Trophoblast cell (in vitro differentiated cells and primary cell): ENCODE data around the gene PEPD.

Source experiments
- DNase-seq, 2 donors: peaks; one replicate each; pipeline ENCODE4 v3.0.0-alpha.2; 2016
- H2AFZ ChIP-seq: 2 replicates; pipeline ENCODE4 v1.6.1; 2013; ENCODE audit warnings: low read length, moderate library complexity, mild to moderate bottlenecking; ENCODE audit not compliant: insufficient read depth, poor library complexity
- H2AK5ac ChIP-seq: 2 replicates; pipeline ENCODE4 v1.6.1; 2013; ENCODE audit warnings: mild to moderate bottlenecking, low read length
- H2BK120ac ChIP-seq: 2 replicates; pipeline ENCODE4 v1.6.1; 2013; ENCODE audit warnings: low read length, mild to moderate bottlenecking, moderate library complexity; ENCODE audit not compliant: insufficient read depth, poor library complexity
- H2BK12ac ChIP-seq: 2 replicates; pipeline ENCODE4 v1.6.1; 2013; ENCODE audit warnings: mild to moderate bottlenecking, low read length, moderate library complexity
- H2BK5ac ChIP-seq: 2 replicates; pipeline ENCODE4 v1.6.1; 2013; ENCODE audit warnings: low read length, low read depth, moderate library complexity, mild to moderate bottlenecking; ENCODE audit not compliant: poor library complexity
- H3K14ac ChIP-seq: 2 replicates; pipeline ENCODE4 v1.6.1; 2013; ENCODE audit warnings: mild to moderate bottlenecking, low read length
- H3K18ac ChIP-seq: 2 replicates; pipeline ENCODE4 v1.6.1; 2013; ENCODE audit warnings: mild to moderate bottlenecking, low read length
- H3K23ac ChIP-seq: 2 replicates; pipeline ENCODE4 v1.6.1; 2013; ENCODE audit warnings: low read length
- H3K27ac ChIP-seq: 2 replicates; pipeline ENCODE4 v1.5.1; 2013; ENCODE audit warnings: low read depth, mild to moderate bottlenecking, inconsistent platforms, low read length, moderate library complexity
- H3K27me3 ChIP-seq: 2 replicates; pipeline ENCODE4 v1.6.1; 2013; ENCODE audit warnings: inconsistent platforms, mild to moderate bottlenecking, low read length, moderate library complexity; ENCODE audit not compliant: insufficient read depth
- H3K36me3 ChIP-seq, 2 experiments: 1 replicate in 1 of 2; 2 replicates in 1 of 2; pipeline ENCODE4 v1.6.1; 2013; ENCODE audit warnings: low read length in 2 of 2, mild to moderate bottlenecking in 2 of 2, moderate library complexity in 1 of 2; ENCODE audit not compliant: insufficient read depth in 2 of 2, control insufficient read depth in 1 of 2
- H3K4ac ChIP-seq: 2 replicates; pipeline ENCODE4 v1.6.1; 2013; ENCODE audit warnings: low read depth, mild to moderate bottlenecking, low read length, moderate library complexity
- H3K4me1 ChIP-seq, 2 experiments: 1 replicate in 1 of 2; 2 replicates in 1 of 2; pipeline ENCODE4 v1.6.1; 2013; ENCODE audit warnings: low read length in 2 of 2, mild to moderate bottlenecking in 2 of 2, moderate library complexity in 1 of 2; ENCODE audit not compliant: insufficient read depth in 2 of 2, control insufficient read depth in 1 of 2
- H3K4me2 ChIP-seq: 2 replicates; pipeline ENCODE4 v1.6.1; 2013; ENCODE audit warnings: inconsistent platforms, mild to moderate bottlenecking, low read length, moderate library complexity
- H3K4me3 ChIP-seq: 2 replicates; pipeline ENCODE4 v1.5.1; 2013; ENCODE audit warnings: mild to moderate bottlenecking, low read depth, low read length, inconsistent platforms
- H3K79me1 ChIP-seq: one replicate; pipeline ENCODE4 v1.6.1; 2013; ENCODE audit warnings: low read length
- H3K79me2 ChIP-seq: 2 replicates; pipeline ENCODE4 v1.6.1; 2013; ENCODE audit warnings: low read length, mild to moderate bottlenecking; ENCODE audit not compliant: control insufficient read depth, insufficient read depth, poor library complexity
- H3K9ac ChIP-seq: 2 replicates; pipeline ENCODE4 v1.6.1; 2013; ENCODE audit warnings: mild to moderate bottlenecking, low read length
- H3K9me3 ChIP-seq: 2 replicates; pipeline ENCODE4 v1.6.1; 2013; ENCODE audit warnings: low read depth, mild to moderate bottlenecking, control low read depth, inconsistent platforms, low read length; ENCODE audit not compliant: insufficient read depth
- H4K12ac ChIP-seq: 2 replicates; pipeline ENCODE4 v1.6.1; 2013; ENCODE audit warnings: low read depth, mild to moderate bottlenecking, low read length, moderate library complexity
- H4K8ac ChIP-seq: 2 replicates; pipeline ENCODE4 v1.6.1; 2013; ENCODE audit warnings: low read depth, mild to moderate bottlenecking, low read length, moderate library complexity
- H4K91ac ChIP-seq: one replicate; pipeline ENCODE4 v1.6.1; 2013; ENCODE audit warnings: low read depth, mild to moderate bottlenecking, low read length, moderate library complexity
- WGBS: extraction: QIAGEN DNeasy Blood & Tissue Kit; methylation state at CpG from one replicate; pipeline ENCODE4 v1.1.7; 2013; ENCODE audit warnings: missing lambda C conversion rate; ENCODE audit not compliant: insufficient read length, insufficient coverage; ENCODE audit errors: extremely low coverage; 5-methylcytosine and 5-hydroxymethylcytosine counted together

The PEPD gene

DNA sequence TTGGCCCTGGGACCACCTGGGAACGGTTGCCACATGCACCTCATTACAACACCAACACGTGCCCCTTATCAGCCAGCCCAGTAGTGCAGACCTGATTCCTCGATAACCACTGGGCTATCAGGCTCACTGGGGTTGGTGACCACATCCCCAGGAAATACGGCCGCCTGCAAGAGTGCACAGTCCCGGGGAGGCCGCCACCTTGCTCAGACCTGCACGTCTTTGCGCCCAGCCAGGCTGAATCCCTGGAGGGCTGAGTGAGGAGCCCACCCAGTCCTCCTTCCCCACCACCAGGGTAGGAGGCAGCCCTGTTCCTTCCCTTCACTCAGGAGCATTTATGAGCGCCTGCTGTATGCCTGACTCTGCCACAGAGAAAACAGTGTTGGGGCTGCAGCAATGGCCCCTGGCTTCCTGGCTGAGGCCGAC lies 80.3 kb downstream of the PEPD start:
- H2BK12ac ChIP-seq = no peak overlapping the region
- WGBS = no CpG with 5 or more reads among the region's 11 CpGs
- H3K23ac ChIP-seq = no peak overlapping the region
- no peak overlapping the region for H3K9ac ChIP-seq
- no peak overlapping the region for H3K18ac ChIP-seq
- peaks cover 0 to 4% of the 10 kb centered on the region in 2 experiments for H3K36me3 ChIP-seq
- H2AFZ ChIP-seq = no peak overlapping the region
- H3K9me3 ChIP-seq = peaks cover 2% of the 10 kb centered on the region
- H3K27me3 ChIP-seq = no peaks in the 10 kb centered on the region
- DNase-seq = no peak
- H2BK120ac ChIP-seq = no peak overlapping the region
- H3K79me2 ChIP-seq = no peaks in the 10 kb centered on the region
- H3K4me3 ChIP-seq = no peak overlapping the region
- no peak overlapping the region for H2AK5ac ChIP-seq
- H3K79me1 ChIP-seq = no peaks in the 10 kb centered on the region
- no peak overlapping the region for H3K4me2 ChIP-seq
- no peak overlapping the region for H4K12ac ChIP-seq
- no peak overlapping the region for H2BK5ac ChIP-seq
- no peak overlapping the region for H3K27ac ChIP-seq
- H3K4me1 ChIP-seq = no peaks in the 10 kb centered on the region
- no peak overlapping the region for H3K14ac ChIP-seq
- no peak overlapping the region for H4K8ac ChIP-seq
- H4K91ac ChIP-seq = no peak overlapping the region
- no peak overlapping the region for H3K4ac ChIP-seq

DNA sequence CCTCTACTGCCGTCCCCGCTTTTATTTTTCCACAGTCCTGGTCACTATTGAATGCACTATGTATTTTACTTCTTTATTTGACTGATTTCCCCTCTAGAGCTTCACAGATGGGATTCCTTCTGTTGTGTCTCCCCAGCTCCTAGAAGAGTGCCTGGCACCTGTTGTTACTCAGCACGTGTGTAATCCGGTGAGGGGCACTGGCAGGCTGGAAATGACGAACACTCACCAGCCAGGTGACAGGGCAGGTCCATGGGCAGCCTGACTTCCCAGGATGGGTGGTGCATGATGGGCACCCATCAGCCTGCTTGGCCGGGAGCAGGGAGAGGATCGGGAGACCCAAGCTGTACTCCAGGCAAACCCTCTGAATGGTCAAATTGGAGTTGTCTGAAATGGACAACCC lies 80.9 kb downstream of the PEPD start:
- H3K18ac ChIP-seq = no peak overlapping the region
- no peak overlapping the region for H4K8ac ChIP-seq
- H4K12ac ChIP-seq = no peak overlapping the region
- no peak overlapping the region for H3K9ac ChIP-seq
- no peak overlapping the region for H2AFZ ChIP-seq
- H3K14ac ChIP-seq = no peak overlapping the region
- peaks cover 0 to 4% of the 10 kb centered on the region in 2 experiments for H3K36me3 ChIP-seq
- H4K91ac ChIP-seq = no peak overlapping the region
- H3K4ac ChIP-seq = no peak overlapping the region
- no peak overlapping the region for H2BK120ac ChIP-seq
- no peak overlapping the region for H3K23ac ChIP-seq
- no peaks in the 10 kb centered on the region for H3K79me1 ChIP-seq
- H3K4me3 ChIP-seq = no peak overlapping the region
- no peak overlapping the region for H3K27ac ChIP-seq
- no peak overlapping the region for H2AK5ac ChIP-seq
- no peak overlapping the region for H2BK5ac ChIP-seq
- H3K4me1 ChIP-seq = no peaks in the 10 kb centered on the region
- DNase-seq = no peak
- no peaks in the 10 kb centered on the region for H3K27me3 ChIP-seq
- peaks cover 2% of the 10 kb centered on the region for H3K9me3 ChIP-seq
- no CpG with 5 or more reads among the region's 7 CpGs for WGBS
- H3K79me2 ChIP-seq = no peaks in the 10 kb centered on the region
- no peak overlapping the region for H3K4me2 ChIP-seq
- H2BK12ac ChIP-seq = no peak overlapping the region

DNA sequence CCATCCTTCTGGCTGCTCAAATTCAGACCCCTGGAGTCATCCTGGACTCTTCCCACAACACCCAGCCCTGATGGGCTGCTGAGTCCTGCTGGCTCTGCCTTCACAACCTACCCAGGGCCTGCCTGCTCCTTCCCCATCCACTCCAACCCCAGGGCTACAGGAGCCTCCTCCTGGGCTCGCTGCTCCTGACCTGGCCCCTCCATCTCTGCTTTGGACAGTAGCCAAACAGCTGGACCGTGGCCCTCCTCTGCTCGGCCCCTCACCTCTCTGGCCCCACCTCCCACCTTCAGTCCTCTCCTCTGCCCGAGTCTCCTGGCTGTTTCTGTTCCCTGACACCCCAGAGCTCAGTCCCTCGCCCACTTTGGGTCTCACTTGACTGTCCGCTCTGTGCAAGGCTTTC lies 81.3 kb downstream of the PEPD start:
- Histone ChIP-seq H3K18ac (no peak overlapping the region), H3K79me1 (no peaks in the 10 kb centered on the region), H2AK5ac (no peak overlapping the region), H2BK12ac (no peak overlapping the region), H4K12ac (no peak overlapping the region), H3K23ac (no peak overlapping the region), H3K9ac (no peak overlapping the region), H3K79me2 (no peaks in the 10 kb centered on the region), H3K14ac (no peak overlapping the region), H3K4me1 (peaks cover 2% of the 10 kb centered on the region in 2 experiments), H2BK120ac (no peak overlapping the region), H4K8ac (no peak overlapping the region), H3K4me3 (no peak overlapping the region), H2BK5ac (no peak overlapping the region), H3K36me3 (peaks cover 0 to 4% of the 10 kb centered on the region in 2 experiments), H3K4me2 (no peak overlapping the region), H3K27ac (no peak overlapping the region), H2AFZ (no peak overlapping the region), H4K91ac (no peak overlapping the region), H3K9me3 (peaks cover 2% of the 10 kb centered on the region), H3K27me3 (no peaks in the 10 kb centered on the region), H3K4ac (no peak overlapping the region)
- WGBS = no CpG with 5 or more reads among the region's 6 CpGs
- DNase-seq = no peak

- Histone ChIP-seq H2BK5ac (no peak overlapping the region), H4K12ac (no peak overlapping the region), H3K9ac (no peak overlapping the region), H3K36me3 (peaks cover 0 to 4% of the 10 kb centered on the region in 2 experiments), H3K27ac (no peak overlapping the region), H3K27me3 (no peaks in the 10 kb centered on the region), H3K79me1 (no peaks in the 10 kb centered on the region), H2BK120ac (no peak overlapping the region), H3K23ac (no peak overlapping the region), H3K18ac (no peak overlapping the region), H2AFZ (no peak overlapping the region), H3K4me3 (no peak overlapping the region), H3K79me2 (no peaks in the 10 kb centered on the region), H3K14ac (no peak overlapping the region), H4K8ac (no peak overlapping the region), H3K4me2 (no peak overlapping the region), H2AK5ac (no peak overlapping the region), H2BK12ac (no peak overlapping the region), H3K9me3 (peaks cover 2% of the 10 kb centered on the region), H4K91ac (no peak overlapping the region), H3K4ac (no peak overlapping the region), H3K4me1 (peaks cover 2 to 3% of the 10 kb centered on the region in 2 experiments)
- no peak for DNase-seq
- no CpG with 5 or more reads among the region's 16 CpGs for WGBS
These were observed 82.4 kb downstream of the PEPD start for GRCh38 chr19:33438987-33439781.
